ENCODE data around the gene RAB3A.
"Not testable (repeated sequence)": the region's sequence is repeated elsewhere in the genome, so short reads cannot be mapped to it uniquely, and the experiment has no call there.

Gene RAB3A

GRCh38 chr19:18223860-18224524 is 20.1 kb upstream of the RAB3A start:
- DNase-seq (ENCODE audit: low read depth in 1 of 2, low spot score in 1 of 2): no peak

- no peak for DNase-seq (ENCODE audit: low read depth in 1 of 2, low spot score in 1 of 2)
Measured at GRCh38 chr19:18221815-18222725, 18.2 kb upstream of the RAB3A start.

GRCh38 chr19:18220632-18221275 is 16.9 kb upstream of the RAB3A start:
- no peak for DNase-seq (ENCODE audit: low read depth in 1 of 2, low spot score in 1 of 2)

GRCh38 chr19:18219911-18220631 is 16.2 kb upstream of the RAB3A start:
- no peak for DNase-seq (ENCODE audit: low read depth in 1 of 2, low spot score in 1 of 2)

GRCh38 chr19:18218600-18218999 is 14.8 kb upstream of the RAB3A start:
- no peak for DNase-seq (ENCODE audit: low read depth in 1 of 2, low spot score in 1 of 2)

- DNase-seq (ENCODE audit: low read depth in 1 of 2, low spot score in 1 of 2): no peak
Measured at GRCh38 chr19:18218159-18218558, 14.3 kb upstream of the RAB3A start.

- DNase-seq (ENCODE audit: low read depth in 1 of 2, low spot score in 1 of 2): no peak
Measured at GRCh38 chr19:18216789-18217188, 12.9 kb upstream of the RAB3A start.

GRCh38 chr19:18214779-18215433 is 11.1 kb upstream of the RAB3A start:
- no peak for DNase-seq (ENCODE audit: low read depth in 1 of 2, low spot score in 1 of 2)

GRCh38 chr19:18211683-18212082 is 7.8 kb upstream of the RAB3A start:
- DNase-seq (ENCODE audit: low read depth in 1 of 2, low spot score in 1 of 2): no peak

GRCh38 chr19:18209912-18210311 is 6.1 kb upstream of the RAB3A start:
- not testable (repeated sequence) for DNase-seq (ENCODE audit: low read depth in 1 of 2, low spot score in 1 of 2)

- DNase-seq (ENCODE audit: low read depth in 1 of 2, low spot score in 1 of 2): peak in 1 of 2 donors; percentile 52
Measured at GRCh38 chr19:18208098-18208951, 4.5 kb upstream of the RAB3A start.

- DNase-seq (ENCODE audit: low read depth in 1 of 2, low spot score in 1 of 2): no peak
Measured at GRCh38 chr19:18206018-18206417, 2.2 kb upstream of the RAB3A start.

- DNase-seq (ENCODE audit: low read depth in 1 of 2, low spot score in 1 of 2): peak in 1 of 2 donors; percentile 41
Measured at GRCh38 chr19:18205200-18205892, 1.5 kb upstream of the RAB3A start.

- no peak for DNase-seq (ENCODE audit: low read depth in 1 of 2, low spot score in 1 of 2)
Measured at GRCh38 chr19:18204394-18205199, 755 bp upstream of the RAB3A start.

- DNase-seq (ENCODE audit: low read depth in 1 of 2, low spot score in 1 of 2): no peak
Measured at GRCh38 chr19:18203408-18203862, 407 bp downstream of the RAB3A start.

GRCh38 chr19:18202778-18203407 is 949 bp downstream of the RAB3A start:
- no peak for DNase-seq (ENCODE audit: low read depth in 1 of 2, low spot score in 1 of 2)

- DNase-seq (ENCODE audit: low read depth in 1 of 2, low spot score in 1 of 2): no peak
Measured at GRCh38 chr19:18202397-18202777, 1.5 kb downstream of the RAB3A start.

- DNase-seq (ENCODE audit: low read depth in 1 of 2, low spot score in 1 of 2): no peak
Measured at GRCh38 chr19:18198374-18198773, 5.5 kb downstream of the RAB3A start.
